HCEC 1CT (cell line): ENCODE measurements around the gene COL5A1.

ENCODE experiments used
- DNase-seq: peaks from one replicate; pipeline ENCODE4 v3.0.0-alpha.2; 2017

The COL5A1 gene

GRCh38 chr9:134716067-134716466 lies 74.5 kb downstream of the COL5A1 start:
- DNase-seq = no peak

GRCh38 chr9:134717056-134717455 lies 75.5 kb downstream of the COL5A1 start:
- no peak for DNase-seq

- DNase-seq = no peak
These were observed 76.5 kb downstream of the COL5A1 start for GRCh38 chr9:134717924-134718645.

GRCh38 chr9:134719331-134719730 lies 77.7 kb downstream of the COL5A1 start:
- DNase-seq = no peak

GRCh38 chr9:134720136-134720753 lies 78.6 kb downstream of the COL5A1 start:
- DNase-seq = no peak

GRCh38 chr9:134720796-134721195 lies 79.2 kb downstream of the COL5A1 start:
- no peak for DNase-seq

GRCh38 chr9:134721344-134721743 lies 79.7 kb downstream of the COL5A1 start:
- DNase-seq = no peak

- no peak for DNase-seq
These were observed 80.6 kb downstream of the COL5A1 start for GRCh38 chr9:134722120-134722701.

- DNase-seq = no peak
These were observed 81.4 kb downstream of the COL5A1 start for GRCh38 chr9:134723037-134723436.

- no peak for DNase-seq
These were observed 82.0 kb downstream of the COL5A1 start for GRCh38 chr9:134723491-134724190.

GRCh38 chr9:134724202-134724911 lies 82.8 kb downstream of the COL5A1 start:
- no peak for DNase-seq

- DNase-seq = no peak
These were observed 83.5 kb downstream of the COL5A1 start for GRCh38 chr9:134724912-134725604.

- DNase-seq = no peak
These were observed 84.0 kb downstream of the COL5A1 start for GRCh38 chr9:134725605-134725940.

- no peak for DNase-seq
These were observed 84.6 kb downstream of the COL5A1 start for GRCh38 chr9:134726026-134726721.

- no peak for DNase-seq
These were observed 85.1 kb downstream of the COL5A1 start for GRCh38 chr9:134726722-134727034.

GRCh38 chr9:134728021-134728795 lies 86.6 kb downstream of the COL5A1 start:
- no peak for DNase-seq

GRCh38 chr9:134728801-134729495 lies 87.3 kb downstream of the COL5A1 start:
- no peak for DNase-seq

GRCh38 chr9:134730011-134730760 lies 88.6 kb downstream of the COL5A1 start:
- DNase-seq = no peak

- DNase-seq = no peak
These were observed 89.3 kb downstream of the COL5A1 start for GRCh38 chr9:134730761-134731496.
